K562 (cell line): Measurements from ENCODE around the gene ABHD8.

Experiments
- CTCF ChIP-seq, 3 experiments: IDR thresholded peaks in 2 of 3; conservative IDR thresholded peaks in 1 of 3; 2 replicates each; pipeline ENCODE4 v1.5.1; 2011 to 2012; ENCODE audit warnings: low read length in 3 of 3, mild to moderate bottlenecking in 3 of 3, control low read depth in 2 of 3, improper control_type of control experiment in 1 of 3, inconsistent platforms in 1 of 3, low read depth in 1 of 3, mixed read lengths in 1 of 3, moderate library complexity in 1 of 3; ENCODE audit not compliant: insufficient read depth in 2 of 3
- ELF1 ChIP-seq: fragments of 200-800 bp; sonication (Bioruptor generic); IDR thresholded peaks from 2 replicates; pipeline ENCODE4 v1.6.1; 2016; ENCODE audit warnings: missing genetic modification characterization, missing compliant biosample characterization
- GATAD2A ChIP-seq: fragments of 450-650 bp; IDR thresholded peaks from 2 replicates; pipeline ENCODE4 v1.6.1; 2017
- YY1 ChIP-seq, 3 experiments: IDR thresholded peaks; 2 replicates each; pipeline ENCODE4 v1.6.1; 2011; ENCODE audit warnings: low read length in 2 of 3, mild to moderate bottlenecking in 2 of 3, moderate library complexity in 2 of 3, borderline replicate concordance in 1 of 3, control low read depth in 1 of 3, low read depth in 1 of 3; ENCODE audit not compliant: insufficient read depth in 3 of 3, insufficient replicate concordance in 2 of 3, control insufficient read depth in 1 of 3, insufficient read length in 1 of 3; ENCODE audit errors: extremely low read depth in 1 of 3
- ZBTB33 ChIP-seq: sonication (generic); formaldehyde crosslinking; IDR thresholded peaks from 2 replicates; pipeline ENCODE4 v1.8.1; 2023; ENCODE audit warnings: mild to moderate bottlenecking, missing genetic modification reagents
- ZFP1 ChIP-seq: fragments of 450-650 bp; formaldehyde crosslinking; IDR thresholded peaks from 2 replicates; pipeline ENCODE4 v1.4.0; 2020; ENCODE audit warnings: mild to moderate bottlenecking, mixed read lengths
- ZKSCAN3 ChIP-seq: fragments of 250-450 bp; sonication (Bioruptor Pico); IDR thresholded peaks from 2 replicates; pipeline ENCODE4 v1.4.0; 2020
- ZNF444 ChIP-seq: fragments of 250-450 bp; sonication (Bioruptor Pico); IDR thresholded peaks from 2 replicates; pipeline ENCODE4 v1.4.0; 2020; ENCODE audit warnings: mild to moderate bottlenecking, moderate library complexity
- ZZZ3 ChIP-seq: fragments of 450-650 bp; IDR thresholded peaks from 2 replicates; pipeline ENCODE4 v1.6.1; 2016; ENCODE audit warnings: antibody characterized with exemption, mild to moderate bottlenecking, moderate library complexity
- TF ChIP-seq, protein P1 (sequence below): sonication (generic); formaldehyde crosslinking; IDR thresholded peaks from 2 replicates; pipeline ENCODE4 v1.9.0; 2022; ENCODE audit warnings: mild to moderate bottlenecking, missing genetic modification reagents

DNA sequence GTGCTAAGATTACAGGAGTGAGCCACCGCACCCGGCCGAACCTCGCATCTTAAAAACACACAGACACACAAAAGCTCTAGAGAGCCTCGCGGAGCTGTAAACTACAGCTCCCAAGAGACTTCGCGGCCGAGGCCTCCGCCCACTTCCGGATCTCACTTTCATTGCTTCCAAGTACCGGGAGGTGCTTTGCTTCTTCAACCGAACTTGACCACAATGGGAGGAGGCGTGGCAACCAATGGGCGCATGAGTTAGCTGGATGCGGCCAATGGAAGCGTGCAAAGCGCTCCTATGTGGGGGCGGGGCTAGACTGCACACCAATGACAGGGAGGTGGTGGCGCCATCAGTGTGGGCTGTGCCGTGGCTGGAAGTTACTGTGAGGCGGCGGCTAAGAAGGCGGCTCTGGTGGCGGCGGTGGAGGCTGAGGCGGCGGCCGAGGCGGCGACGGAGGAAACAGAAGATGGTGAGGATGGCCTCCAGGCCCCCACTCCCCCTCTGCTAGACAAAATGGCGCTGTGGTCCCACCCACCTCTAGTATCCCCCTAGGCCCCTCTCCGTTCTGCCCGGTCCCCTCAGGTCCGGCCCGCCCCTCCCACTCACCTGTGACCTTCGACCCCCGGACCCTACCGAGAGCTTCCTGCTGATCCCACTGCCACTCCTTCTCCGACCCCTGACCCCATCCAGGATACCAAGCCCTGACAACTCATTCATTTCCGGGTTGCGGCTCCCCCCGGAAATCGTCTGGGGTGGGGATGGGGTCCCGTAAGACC is 6.2 kb upstream of the ABHD8 start, which contains the start of gene DDA1:
- TF ChIP-seq ZKSCAN3 (CRISPR knock-in tag) = no peak
- TF ChIP-seq CTCF (IDR thresholded peaks at IDR 0.05 in 2 of 3, conservative IDR thresholded peaks at IDR 0.05 in 1 of 3; ENCODE audit: insufficient read depth in 2 of 3, low read depth in 1 of 3, low read length in 3 of 3) = no peak; a peak in 1 of 6 replicates
- peak; percentile 93 for TF ChIP-seq ELF1 (tag)
- no peak for TF ChIP-seq ZNF444 (CRISPR knock-in tag)
- TF ChIP-seq GATAD2A = no peak
- peak; percentile 39 to 80 (median 77) for TF ChIP-seq YY1 (IDR thresholded peaks at IDR 0.05; ENCODE audit: borderline replicate concordance in 1 of 3, control insufficient read depth in 1 of 3, extremely low read depth in 1 of 3, insufficient read depth in 3 of 3, insufficient read length in 1 of 3, insufficient replicate concordance in 2 of 3, low read depth in 1 of 3, low read length in 2 of 3)
- no peak for TF ChIP-seq ZFP1 (CRISPR knock-in tag)
- TF ChIP-seq ZBTB33 (CRISPR knock-in tag) = no peak
- TF ChIP-seq ZZZ3 = no peak
- TF ChIP-seq, protein P1, sequence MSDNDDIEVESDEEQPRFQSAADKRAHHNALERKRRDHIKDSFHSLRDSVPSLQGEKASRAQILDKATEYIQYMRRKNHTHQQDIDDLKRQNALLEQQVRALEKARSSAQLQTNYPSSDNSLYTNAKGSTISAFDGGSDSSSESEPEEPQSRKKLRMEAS (CRISPR knock-in tag) = peak; percentile 72
